ENCODE data around the gene TRPM3.

Gene TRPM3

DNA sequence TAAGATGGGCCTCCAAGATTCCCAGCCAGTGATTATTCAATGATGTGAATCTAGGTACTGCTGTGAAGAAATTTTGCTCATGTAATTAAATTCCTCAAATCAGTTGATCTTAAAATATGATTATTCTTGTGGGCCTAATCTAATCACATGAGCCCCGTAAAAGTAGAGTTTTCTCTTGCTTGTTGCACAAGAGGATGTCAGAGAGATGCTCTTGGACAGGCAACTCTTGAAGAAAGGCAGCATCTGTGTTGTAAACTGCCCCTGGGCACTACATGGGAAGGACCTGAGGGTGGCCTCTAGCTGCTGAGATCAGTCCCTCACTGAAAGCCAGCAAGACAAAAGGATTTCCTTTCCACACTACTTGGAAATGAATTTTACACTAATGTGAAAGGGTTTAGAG, 132.9 kb downstream of the TRPM3 start:
- no peak overlapping the region for H3K4me3 ChIP-seq (ENCODE audit: low read depth, low read length)
- TF ChIP-seq CTCF (IDR thresholded peaks at IDR 0.05; ENCODE audit: low read depth, low read length, missing control alignments) = no peak
- in situ Hi-C loops (cut with HindIII; ENCODE audit: low sequenced_read_pairs) = loop anchor here (25.0 kb wide), 1 partner anchor 101 kb away; no protein-coding TSS in a partner anchor
- DNase-seq (ENCODE audit: low read depth) = no peak

DNA sequence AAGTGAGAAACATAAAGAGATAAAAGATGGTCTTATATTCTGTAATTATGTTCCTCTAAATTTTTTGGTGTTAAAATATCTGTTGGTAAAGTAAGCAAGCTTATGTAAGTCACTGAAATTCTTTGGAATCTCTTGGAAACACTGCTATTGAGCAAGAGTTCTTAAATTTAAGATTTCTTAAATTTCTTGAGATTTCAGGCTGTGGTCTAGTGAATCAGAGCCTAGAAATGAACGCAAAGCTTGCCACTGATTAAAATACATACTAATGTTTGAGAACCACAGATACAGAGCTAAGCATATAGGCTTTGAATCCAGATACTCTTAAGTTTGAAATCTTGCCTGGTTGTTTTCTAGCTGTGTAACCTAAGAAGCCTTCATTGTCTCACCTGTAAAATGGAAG, 133.4 kb downstream of the TRPM3 start:
- H3K4me3 ChIP-seq (ENCODE audit: low read depth, low read length) = no peak overlapping the region
- DNase-seq (ENCODE audit: low read depth) = peak; percentile 3
- in situ Hi-C loops (cut with HindIII; ENCODE audit: low sequenced_read_pairs) = loop anchor here (25.0 kb wide), 1 partner anchor 101 kb away; no protein-coding TSS in a partner anchor
- TF ChIP-seq CTCF (IDR thresholded peaks at IDR 0.05; ENCODE audit: low read depth, low read length, missing control alignments) = no peak

- no peak overlapping the region for H3K4me3 ChIP-seq (ENCODE audit: low read depth, low read length)
- DNase-seq (ENCODE audit: low read depth) = no peak
- no peak for TF ChIP-seq CTCF (IDR thresholded peaks at IDR 0.05; ENCODE audit: low read depth, low read length, missing control alignments)
- in situ Hi-C loops (cut with HindIII; ENCODE audit: low sequenced_read_pairs) = loop anchor here (25.0 kb wide), 1 partner anchor 100 kb away; no protein-coding TSS in a partner anchor
Observed at GRCh38 chr9:70986984-70987383, 134.4 kb downstream of the TRPM3 start.

DNA sequence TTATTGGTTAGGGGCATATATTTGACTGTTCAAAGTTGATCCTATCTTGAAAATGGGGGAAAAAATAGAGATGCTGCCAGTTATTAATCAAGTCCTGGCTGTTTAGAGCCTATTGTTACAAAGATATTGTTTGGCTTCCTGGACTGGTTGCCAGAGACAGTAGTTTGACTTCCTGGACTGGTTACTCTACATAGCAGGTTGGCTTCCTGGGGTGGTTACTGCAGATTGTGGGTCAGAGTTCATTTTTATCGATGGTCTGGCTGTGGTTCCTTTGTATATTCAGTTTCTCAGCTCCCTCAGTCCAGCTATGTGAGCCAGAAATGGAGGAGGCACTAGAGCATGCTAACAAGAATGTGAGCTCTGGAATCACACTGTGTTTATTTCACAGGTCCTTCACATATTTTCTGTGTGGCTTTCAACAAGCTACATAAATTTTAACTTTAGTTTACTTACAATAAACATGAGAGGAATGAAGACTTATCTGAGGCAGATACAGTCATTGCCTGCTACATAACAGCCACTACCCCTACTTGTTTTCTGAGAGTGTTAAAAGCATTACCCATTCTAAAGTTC, 137.6 kb downstream of the TRPM3 start:
- H3K4me3 ChIP-seq (ENCODE audit: low read depth, low read length) = no peak overlapping the region
- DNase-seq (ENCODE audit: low read depth) = no peak
- TF ChIP-seq CTCF (IDR thresholded peaks at IDR 0.05; ENCODE audit: low read depth, low read length, missing control alignments) = no peak
- in situ Hi-C loops (cut with HindIII; ENCODE audit: low sequenced_read_pairs) = loop anchor here (25.0 kb wide), 1 partner anchor 97 kb away; no protein-coding TSS in a partner anchor

- no peak for DNase-seq (ENCODE audit: low read depth)
- TF ChIP-seq CTCF (IDR thresholded peaks at IDR 0.05; ENCODE audit: low read depth, low read length, missing control alignments) = no peak
- in situ Hi-C loops (cut with HindIII; ENCODE audit: low sequenced_read_pairs) = loop anchor here (25.0 kb wide), 1 partner anchor 94 kb away; no protein-coding TSS in a partner anchor
- H3K4me3 ChIP-seq (ENCODE audit: low read depth, low read length) = no peak overlapping the region
Observed at GRCh38 chr9:70981312-70981711, 140.1 kb downstream of the TRPM3 start.

DNA sequence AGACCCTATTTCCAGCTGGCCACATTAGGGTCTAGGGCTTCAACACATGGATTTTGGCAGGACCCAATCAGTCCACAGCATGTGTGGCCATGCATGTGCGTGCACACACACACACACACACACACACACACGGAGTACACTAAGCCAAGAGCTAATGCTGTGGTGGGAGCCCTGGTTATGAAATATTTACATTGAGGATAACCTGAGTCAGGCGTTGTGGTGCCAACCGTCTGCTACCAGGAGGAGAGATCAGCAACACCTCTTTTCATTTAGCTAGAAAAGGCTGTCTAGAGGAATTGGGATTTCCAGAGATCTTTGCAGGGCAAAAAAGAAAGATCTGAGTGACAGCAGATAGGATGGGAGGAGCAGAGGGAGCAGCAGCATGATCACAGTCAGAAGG, 141.5 kb downstream of the TRPM3 start:
- in situ Hi-C loops (cut with HindIII; ENCODE audit: low sequenced_read_pairs) = loop anchor here (25.0 kb wide), 1 partner anchor 93 kb away; no protein-coding TSS in a partner anchor
- DNase-seq (ENCODE audit: low read depth) = no peak
- TF ChIP-seq CTCF (IDR thresholded peaks at IDR 0.05; ENCODE audit: low read depth, low read length, missing control alignments) = no peak
- H3K4me3 ChIP-seq (ENCODE audit: low read depth, low read length) = no peak overlapping the region
